D341Med (cell line): Measurements from ENCODE around the gene NF1.
"Not testable (repeated sequence)": the region's sequence is repeated elsewhere in the genome, so short reads cannot be mapped to it uniquely, and the experiment has no call there.

ENCODE experiments used
- DNase-seq: peaks from one replicate; pipeline ENCODE4 v3.0.0; 2012; ENCODE audit warnings: low spot score

The NF1 gene

DNA sequence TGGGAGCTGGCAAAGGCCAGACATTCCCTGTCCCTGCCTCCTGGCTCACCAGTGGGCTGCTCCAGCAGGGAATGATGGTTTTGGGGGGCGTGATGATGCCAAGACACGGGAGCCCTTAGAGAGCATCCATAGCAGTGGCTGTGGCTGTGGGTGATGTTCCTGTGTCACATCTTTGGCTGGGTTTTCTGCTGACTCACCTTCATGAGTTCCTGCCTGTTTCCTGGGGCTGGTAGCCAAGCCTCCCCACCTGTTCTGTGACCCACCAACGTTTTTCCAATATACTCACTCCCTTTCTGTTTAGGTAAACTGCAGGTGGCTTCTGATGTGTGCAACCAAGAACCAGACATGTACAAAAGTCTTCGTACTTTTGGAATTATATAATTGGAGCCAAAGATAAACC lies 16.5 kb upstream of the NF1 start:
- DNase-seq = no peak

GRCh38 chr17:31079731-31080130 lies 15.0 kb upstream of the NF1 start:
- DNase-seq = no peak

DNA sequence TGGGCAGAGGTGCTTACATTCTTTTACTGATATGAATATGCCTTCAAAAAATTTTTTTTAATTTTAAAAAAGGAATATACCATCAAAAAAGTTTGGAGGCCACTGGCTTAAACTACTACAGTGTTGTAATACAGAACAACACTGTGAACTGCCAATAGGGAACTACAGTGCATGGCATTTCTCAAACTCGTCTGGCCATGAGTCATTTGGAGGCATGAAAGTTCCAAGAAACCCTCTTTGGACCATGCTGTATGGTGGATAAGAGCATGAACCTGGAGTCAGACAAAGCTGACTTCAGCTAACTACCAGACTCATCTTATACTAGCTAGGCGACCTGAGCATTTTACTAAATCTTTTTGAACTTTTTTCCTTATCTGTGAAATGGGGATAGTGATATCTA lies 9.2 kb upstream of the NF1 start:
- DNase-seq = no peak

DNA sequence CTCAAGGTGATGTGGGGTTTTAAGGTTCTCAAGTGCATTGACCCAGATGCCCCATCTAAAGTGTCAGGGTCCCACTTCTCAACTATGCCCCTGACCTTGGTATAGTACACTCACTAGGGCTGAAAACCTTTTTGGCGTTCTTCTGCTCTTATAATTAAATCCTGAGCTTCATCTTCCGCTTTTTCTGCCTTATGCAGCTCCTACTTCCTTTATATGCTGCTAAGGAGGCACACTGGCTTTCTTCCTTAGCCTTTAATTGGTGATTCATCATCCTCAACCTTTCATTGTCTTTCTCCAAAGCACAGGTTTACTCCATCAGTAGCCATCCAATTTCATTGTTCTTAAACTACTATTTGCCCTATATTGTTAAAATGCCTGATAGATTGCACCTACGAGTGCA lies 5.3 kb upstream of the NF1 start:
- DNase-seq = no peak

GRCh38 chr17:31090650-31091049 lies 4.1 kb upstream of the NF1 start:
- not testable (repeated sequence) for DNase-seq

- DNase-seq = no peak
Observed at GRCh38 chr17:31092475-31093064, 2.2 kb upstream of the NF1 start.

DNA sequence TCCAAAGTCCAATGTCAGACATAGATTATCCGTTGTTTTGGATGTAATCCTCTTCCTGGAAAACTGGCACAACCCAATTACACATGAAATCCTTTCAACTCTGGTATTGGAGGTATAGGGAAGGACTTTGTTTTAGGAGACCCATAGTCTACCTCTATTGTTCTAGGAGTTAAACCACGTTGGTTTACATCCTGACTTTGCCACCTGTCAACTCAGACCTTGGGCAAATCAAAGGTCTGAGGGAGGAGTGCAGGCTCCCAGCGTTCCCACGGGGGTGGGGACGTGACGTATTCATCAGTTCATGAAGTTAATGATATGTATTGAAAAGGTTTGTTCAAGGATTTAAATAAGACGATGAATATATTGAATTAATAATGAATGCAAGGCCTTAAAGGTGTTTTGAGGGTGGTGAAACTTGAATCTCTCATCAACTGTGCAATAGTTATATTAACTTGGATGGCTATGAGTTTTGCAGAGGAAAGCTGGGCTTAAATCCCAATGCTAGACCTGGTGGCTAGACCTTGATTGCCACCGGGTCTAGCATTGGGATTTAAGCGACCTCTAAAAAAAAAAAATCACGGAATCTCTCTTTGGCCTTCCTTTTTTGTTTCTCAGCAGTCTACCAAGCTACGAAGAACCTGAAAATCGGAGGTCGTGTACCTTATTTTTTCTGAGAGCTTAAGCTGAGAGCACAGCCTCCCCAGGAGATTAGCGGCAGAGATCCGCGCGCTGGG lies 744 bp upstream of the NF1 start:
- DNase-seq = peak; percentile 67

DNA sequence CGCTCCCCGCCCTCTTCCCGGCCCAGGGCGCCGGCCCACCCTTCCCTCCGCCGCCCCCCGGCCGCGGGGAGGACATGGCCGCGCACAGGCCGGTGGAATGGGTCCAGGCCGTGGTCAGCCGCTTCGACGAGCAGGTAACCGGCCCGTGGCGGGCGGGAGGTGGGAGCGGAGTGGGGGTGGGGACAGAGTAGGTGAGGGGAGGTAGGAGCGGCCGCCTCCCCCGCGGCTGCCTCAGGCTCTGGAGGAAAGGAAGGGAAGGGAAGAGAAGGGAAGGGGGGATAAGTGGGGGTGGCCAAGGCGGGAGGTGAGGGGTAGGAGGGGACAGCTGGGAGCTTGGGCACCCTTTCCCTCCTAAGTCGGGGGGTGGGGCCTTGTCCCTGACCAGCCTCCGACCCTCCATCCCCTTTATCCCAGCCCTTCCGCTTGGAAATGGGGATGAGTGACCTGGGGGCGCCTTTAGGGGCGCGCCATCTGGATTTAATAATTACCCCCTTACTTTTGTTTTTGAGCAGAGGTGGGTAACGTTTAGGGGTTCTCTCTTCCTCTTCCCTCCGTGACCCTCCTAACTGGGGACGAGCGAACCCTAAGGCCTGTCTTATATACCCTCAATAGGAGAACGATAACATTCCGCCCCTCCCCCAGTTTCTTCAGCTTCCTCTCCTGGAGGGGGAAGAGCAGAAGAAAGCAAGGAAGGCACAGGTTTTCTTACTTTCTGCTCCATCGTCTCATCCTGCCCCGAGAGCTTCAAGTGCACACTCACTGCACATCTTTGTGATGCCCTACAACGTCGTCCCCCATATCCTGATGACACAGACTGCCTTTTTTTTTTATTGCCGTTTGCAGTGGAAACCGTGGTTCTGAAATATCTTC lies 694 bp downstream of the NF1 start:
- DNase-seq = peak; percentile 74

- no peak for DNase-seq
Observed at GRCh38 chr17:31096106-31096436, 1.3 kb downstream of the NF1 start.

- DNase-seq = no peak
Observed at GRCh38 chr17:31099016-31099415, 4.2 kb downstream of the NF1 start.

DNA sequence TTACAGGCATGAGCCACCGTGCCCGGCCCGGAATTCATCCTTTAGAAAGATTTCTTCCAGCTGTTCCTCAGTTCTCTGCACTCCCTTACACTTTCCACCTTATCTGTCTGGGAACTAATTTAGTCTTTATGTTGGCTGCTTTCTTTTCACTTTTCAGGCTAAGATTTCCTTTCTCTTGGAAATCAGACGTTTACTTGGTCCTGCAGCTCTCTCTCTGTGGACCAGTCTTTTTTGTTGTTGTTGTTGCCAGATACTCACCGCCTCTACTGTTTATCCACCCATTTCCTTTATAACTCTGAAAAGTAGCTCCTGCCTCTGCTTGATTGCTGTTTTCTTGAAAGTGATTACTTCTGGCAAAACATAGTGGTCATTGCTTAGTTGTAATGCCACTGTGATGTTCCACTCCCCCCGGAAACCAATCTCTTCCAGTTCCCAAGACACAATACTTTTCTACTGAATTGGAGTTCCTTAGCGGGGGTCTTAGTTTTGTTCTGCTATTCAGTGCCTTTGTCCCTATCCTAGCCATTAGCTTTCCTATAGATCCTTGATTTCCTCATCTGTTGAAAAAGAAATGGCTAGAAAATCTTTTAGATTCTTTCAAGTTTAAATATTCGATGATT lies 6.2 kb downstream of the NF1 start:
- no peak for DNase-seq

DNA sequence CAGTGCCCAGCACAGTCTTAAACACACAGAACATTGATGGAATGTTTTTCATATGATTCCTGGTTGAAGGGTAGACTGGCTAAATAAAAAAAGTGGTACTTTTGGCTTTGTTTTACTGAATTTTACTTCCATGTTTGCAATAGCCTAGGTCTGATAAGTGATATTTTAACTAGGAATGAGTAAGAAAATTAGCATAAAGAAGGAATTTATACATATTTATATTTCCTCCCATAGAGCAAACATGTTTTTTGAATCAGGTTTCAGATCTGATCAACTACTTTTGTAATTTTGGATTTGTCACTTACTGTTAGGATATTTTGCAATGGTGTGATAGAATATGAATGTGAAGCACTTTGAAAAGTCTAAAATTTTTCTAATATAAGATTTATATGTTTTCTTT lies 7.2 kb downstream of the NF1 start:
- DNase-seq = no peak

GRCh38 chr17:31105991-31106390 lies 11.2 kb downstream of the NF1 start:
- no peak for DNase-seq

- DNase-seq = no peak
Observed at GRCh38 chr17:31111183-31111582, 16.4 kb downstream of the NF1 start.

GRCh38 chr17:31112001-31112661 lies 17.4 kb downstream of the NF1 start:
- DNase-seq = no peak

- DNase-seq = not testable (repeated sequence)
Observed at GRCh38 chr17:31113368-31113767, 18.6 kb downstream of the NF1 start.

DNA sequence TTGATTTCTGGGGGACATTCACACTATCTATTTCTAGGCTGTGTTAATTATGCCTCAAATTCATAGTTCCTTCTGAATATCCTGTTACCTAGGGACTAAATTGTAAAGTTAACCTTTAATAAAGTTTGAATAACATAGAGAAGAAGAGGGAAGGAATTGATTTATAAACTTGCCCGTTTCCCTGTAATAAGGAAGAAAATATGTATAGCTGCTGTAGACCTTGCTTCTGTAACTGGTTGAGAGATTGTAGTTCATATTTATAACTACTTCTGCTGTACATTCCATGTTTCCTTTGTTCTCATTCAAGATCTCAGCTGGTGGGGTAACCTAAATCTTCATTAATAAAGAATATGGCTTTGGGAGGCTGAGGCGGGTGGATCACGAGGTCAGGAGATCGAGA lies 19.2 kb downstream of the NF1 start:
- no peak for DNase-seq

- no peak for DNase-seq
Observed at GRCh38 chr17:31114956-31115555, 20.3 kb downstream of the NF1 start.

- DNase-seq = no peak
Observed at GRCh38 chr17:31116167-31116566, 21.4 kb downstream of the NF1 start.

- no peak for DNase-seq
Observed at GRCh38 chr17:31122746-31123145, 28.0 kb downstream of the NF1 start.

GRCh38 chr17:31126318-31126717 lies 31.5 kb downstream of the NF1 start:
- DNase-seq = no peak

DNA sequence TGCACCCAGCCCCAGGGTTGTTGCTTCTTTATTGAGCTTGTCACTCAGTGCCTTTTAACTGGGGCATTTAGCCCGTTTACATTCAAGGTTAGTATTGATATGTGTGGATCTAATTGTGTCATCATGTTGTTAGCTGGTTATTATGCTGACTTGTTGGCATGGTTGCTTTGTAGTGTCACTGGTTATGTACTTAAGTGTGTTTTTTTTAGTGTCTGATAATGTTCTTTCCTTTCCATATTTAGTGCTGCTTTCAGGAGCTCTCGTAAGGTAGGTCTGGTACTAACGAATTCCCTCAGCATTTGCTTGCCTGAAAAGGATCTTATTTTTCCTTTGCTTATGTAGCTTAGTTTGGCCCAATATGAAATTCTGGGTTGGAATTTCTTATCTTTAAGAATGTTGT lies 33.5 kb downstream of the NF1 start:
- no peak for DNase-seq
